IMR-90 (cell line): ENCODE results near the gene SIK2. TPM values are rescaled to one million over a fixed set of nuclear protein-coding genes. Genes with fewer than 3 reads are reported as not detected.

Experiments used
- ATAC-seq: fragments of 200-7000 bp; cut with Tn5 transposase; 2 replicates; pipeline ENCODE4 v1.9.1; 2020; ENCODE audit warnings: low read depth, mild to moderate bottlenecking, moderate library complexity
- BruUV-seq: library from RNA; stranded (reverse); fragments of 400-500 nt; replicated peaks from 2 replicates; lab custom pipeline; 2021; lab: Mats Ljungman, UMichigan
- CTCF ChIA-PET: fragments of 300-600 bp; formaldehyde crosslinking; extraction: SDS; loops from one replicate; lab custom pipeline; 2021; ENCODE audit warnings: antibody characterized with exemption; lab: Yijun Ruan, JAX
- POLR2A ChIA-PET: fragments of 300-600 bp; sonication (Branson Sonifier 250); formaldehyde crosslinking; loops from one replicate; lab custom pipeline; 2022; ENCODE audit warnings: antibody characterized with exemption; ENCODE audit not compliant: unreplicated experiment; lab: Charles Lee
- DNase-seq: peaks from one replicate; pipeline ENCODE4 v3.0.0; 2013
- H2AFZ ChIP-seq: replicated peaks from 2 replicates; pipeline ENCODE3; 2013; ENCODE audit warnings: low read length, mild to moderate bottlenecking; ENCODE audit not compliant: poor library complexity
- H2AK5ac ChIP-seq: 2 replicates; pipeline ENCODE4 v1.6.1; 2013; ENCODE audit warnings: low read depth, low read length, inconsistent platforms
- H2AK9ac ChIP-seq: replicated peaks from 2 replicates; pipeline ENCODE3; 2013; ENCODE audit warnings: mild to moderate bottlenecking, low read depth, low read length, moderate library complexity; ENCODE audit not compliant: poor library complexity
- H2BK120ac ChIP-seq: 2 replicates; pipeline ENCODE4 v1.6.1; 2013; ENCODE audit warnings: low read depth, low read length, inconsistent platforms
- H2BK15ac ChIP-seq: 3 replicates; pipeline ENCODE4 v1.6.1; 2013; ENCODE audit warnings: low read depth, low read length, inconsistent platforms
- H2BK20ac ChIP-seq: 2 replicates; pipeline ENCODE4 v1.6.1; 2013; ENCODE audit warnings: low read depth, mild to moderate bottlenecking, inconsistent platforms, low read length, moderate library complexity
- H2BK5ac ChIP-seq: 2 replicates; pipeline ENCODE4 v1.6.1; 2013; ENCODE audit warnings: mild to moderate bottlenecking, low read depth, low read length, inconsistent platforms; ENCODE audit not compliant: poor library complexity, severe bottlenecking
- H3K14ac ChIP-seq: replicated peaks from 2 replicates; pipeline ENCODE4 v1.6.1; 2013; ENCODE audit warnings: low read depth, low read length, inconsistent platforms
- H3K18ac ChIP-seq: 2 replicates; pipeline ENCODE4 v1.6.1; 2013; ENCODE audit warnings: low read depth, low read length, control low read depth
- H3K23ac ChIP-seq: 2 replicates; pipeline ENCODE4 v1.6.1; 2013; ENCODE audit warnings: low read depth, low read length, inconsistent platforms
- H3K27ac ChIP-seq: 2 replicates; pipeline ENCODE4 v1.5.1; 2013; ENCODE audit warnings: mild to moderate bottlenecking, control low read depth, low read length; ENCODE audit not compliant: insufficient read depth
- H3K27me3 ChIP-seq: 2 replicates; pipeline ENCODE4 v1.6.1; 2013; ENCODE audit warnings: low read length; ENCODE audit not compliant: control insufficient read depth, insufficient read depth
- H3K36me3 ChIP-seq: 2 replicates; pipeline ENCODE4 v1.6.1; 2013; ENCODE audit warnings: low read length, mixed read lengths; ENCODE audit not compliant: control insufficient read depth, insufficient read depth
- H3K4ac ChIP-seq: 2 replicates; pipeline ENCODE4 v1.6.1; 2013; ENCODE audit warnings: low read depth, low read length, inconsistent platforms
- H3K4me1 ChIP-seq: 2 replicates; pipeline ENCODE4 v1.6.1; 2013; ENCODE audit warnings: low read length, mixed read lengths; ENCODE audit not compliant: control insufficient read depth, insufficient read depth
- H3K4me2 ChIP-seq: 2 replicates; pipeline ENCODE4 v1.6.1; 2013; ENCODE audit warnings: low read depth, mild to moderate bottlenecking, control low read depth, low read length, moderate library complexity
- H3K4me3 ChIP-seq: 2 replicates; pipeline ENCODE4 v1.5.1; 2013; ENCODE audit warnings: low read depth, mild to moderate bottlenecking, control low read depth, low read length, moderate library complexity; ENCODE audit not compliant: insufficient read depth
- H3K56ac ChIP-seq: 2 replicates; pipeline ENCODE4 v1.6.1; 2013; ENCODE audit warnings: low read length, inconsistent platforms; ENCODE audit not compliant: insufficient read depth; ENCODE audit errors: extremely low read depth
- H3K79me1 ChIP-seq, 2 experiments: 2 replicates each; pipeline ENCODE4 v1.6.1; 2013; ENCODE audit warnings: low read length in 2 of 2, inconsistent platforms in 1 of 2, low read depth in 1 of 2
- H3K9ac ChIP-seq: 2 replicates; pipeline ENCODE4 v1.6.1; 2013; ENCODE audit warnings: low read depth, low read length, control low read depth
- H3K9me1 ChIP-seq: 2 replicates; pipeline ENCODE4 v1.6.1; 2013; ENCODE audit warnings: low read length, inconsistent platforms; ENCODE audit not compliant: insufficient read depth
- H3K9me3 ChIP-seq: 2 replicates; pipeline ENCODE4 v1.6.1; 2013; ENCODE audit warnings: low read length; ENCODE audit not compliant: control insufficient read depth, insufficient read depth
- H4K20me1 ChIP-seq: 2 replicates; pipeline ENCODE4 v1.6.1; 2013; ENCODE audit warnings: low read length, inconsistent platforms; ENCODE audit not compliant: insufficient read depth
- H4K5ac ChIP-seq: 2 replicates; pipeline ENCODE4 v1.6.1; 2013; ENCODE audit warnings: mild to moderate bottlenecking, low read depth, low read length, control low read depth
- H4K8ac ChIP-seq, 2 experiments: 2 replicates each; pipeline ENCODE4 v1.6.1; 2013; ENCODE audit warnings: low read depth in 2 of 2, low read length in 2 of 2, control low read depth in 1 of 2, inconsistent platforms in 1 of 2
- H4K91ac ChIP-seq: 2 replicates; pipeline ENCODE4 v1.6.1; 2013; ENCODE audit warnings: low read depth, low read length, inconsistent platforms; ENCODE audit not compliant: insufficient read depth
- BHLHE40 ChIP-seq: fragments of 150-350 bp; IDR thresholded peaks from 2 replicates; pipeline ENCODE4 v1.6.1; 2016; ENCODE audit warnings: mild to moderate bottlenecking, low read depth, low read length
- CEBPB ChIP-seq: IDR thresholded peaks from 2 replicates; pipeline ENCODE4 v1.6.1; 2012; ENCODE audit warnings: low read depth, low read length, improper control_type of control experiment
- CHD1 ChIP-seq: IDR thresholded peaks from 2 replicates; pipeline ENCODE4 v1.6.1; 2012; ENCODE audit warnings: low read depth, low read length, improper control_type of control experiment
- CTCF ChIP-seq: conservative IDR thresholded peaks from 2 replicates; pipeline ENCODE4 v1.5.1; 2012; ENCODE audit warnings: mild to moderate bottlenecking, low read depth, low read length, improper control_type of control experiment
- MAFK ChIP-seq: IDR thresholded peaks from 2 replicates; pipeline ENCODE4 v1.6.1; 2012; ENCODE audit warnings: low read depth, low read length, improper control_type of control experiment
- MAZ ChIP-seq: IDR thresholded peaks from 2 replicates; pipeline ENCODE4 v1.6.1; 2012; ENCODE audit warnings: low read depth, mild to moderate bottlenecking, low read length, improper control_type of control experiment, moderate library complexity, borderline replicate concordance
- MXI1 ChIP-seq: IDR thresholded peaks from 2 replicates; pipeline ENCODE4 v1.6.1; 2012; ENCODE audit warnings: low read depth, mild to moderate bottlenecking, low read length, moderate library complexity, borderline replicate concordance
- RAD21 ChIP-seq: IDR thresholded peaks from 2 replicates; pipeline ENCODE4 v1.6.1; 2012; ENCODE audit warnings: low read length, improper control_type of control experiment
- RCOR1 ChIP-seq: IDR thresholded peaks from 2 replicates; pipeline ENCODE4 v1.6.1; 2012; ENCODE audit warnings: mild to moderate bottlenecking, low read length, improper control_type of control experiment; ENCODE audit not compliant: insufficient replicate concordance
- RFX5 ChIP-seq: IDR thresholded peaks from 2 replicates; pipeline ENCODE4 v1.8.0; 2012; ENCODE audit warnings: low read depth, mild to moderate bottlenecking, low read length, moderate library complexity
- SMC3 ChIP-seq: fragments of 150-350 bp; IDR thresholded peaks from 2 replicates; pipeline ENCODE4 v1.6.1; 2016; ENCODE audit warnings: low read depth, mild to moderate bottlenecking, antibody characterized with exemption, low read length, moderate library complexity
- WGBS, 2 experiments: methylation state at CpG; one replicate each; pipeline versions ENCODE4 v1.1.5 to v1.1.7; 2013; ENCODE audit warnings: missing lambda C conversion rate in 2 of 2; ENCODE audit not compliant: insufficient read length in 1 of 2; ENCODE audit errors: extremely low coverage in 2 of 2; 5-methylcytosine and 5-hydroxymethylcytosine counted together
- dilution Hi-C: fragments of 300-500 bp; cut with HindIII; formaldehyde crosslinking; loops from one replicate; pipeline ENCODE4 v1.14.3; 2018; ENCODE audit warnings: low sequenced_read_pairs; ENCODE audit not compliant: unreplicated experiment
- in situ Hi-C: fragments of 300-500 bp; cut with MboI; formaldehyde crosslinking; loops from 3 replicates; pipeline ENCODE4 v1.14.3; 2019; ENCODE audit warnings: low sequenced_read_pairs, inconsistent platforms, mixed read lengths
- intact Hi-C: fragments of 100-400 bp; cut with micrococcal nuclease; formaldehyde crosslinking; loops from 2 replicates; pipeline ENCODE4 v1.10.0; 2022
- polyA plus RNA-seq, 3 experiments: library from polyadenylated mRNA; depleted of rRNA; stranded (reverse); fragments of >200 nt; gene quantifications; 2 replicates each; pipeline ENCODE4 v1.2.3, GENCODE V29; 2012; ENCODE audit warnings: low replicate concordance in 1 of 3
- total RNA-seq: library from RNA; depleted of rRNA; stranded (reverse); fragments of >200 nt; gene quantifications from 2 replicates; pipeline ENCODE4 v1.2.3, GENCODE V29; 2012

SIK2 gene
- total and polyA plus RNA-seq, 2 of the 4 experiments (the other 2 are of a cell fraction), result 7.9 to 10.4 TPM

GRCh38 chr11:111777094-111778046 is 175.1 kb downstream of the SIK2 start (continued):
- no peak for TF ChIP-seq MAFK
- TF ChIP-seq CHD1, result no peak
- TF ChIP-seq RCOR1, result no peak

GRCh38 chr11:111778047-111778558 is 175.9 kb downstream of the SIK2 start:
- Histone ChIP-seq H4K91ac (no peak overlapping the region), H4K5ac (no peak overlapping the region), H3K9me3 (no peaks in the 10 kb centered on the region), H3K79me1 (no peaks in the 10 kb centered on the region), H3K4ac (no peak overlapping the region), H3K4me3 (no peak overlapping the region), H3K36me3 (no peaks in the 10 kb centered on the region), H2BK5ac (no peak overlapping the region), H3K9me1 (peaks cover 3% of the 10 kb centered on the region; the same call in 1 of the 2 replicates), H4K20me1 (no peaks in the 10 kb centered on the region), H3K9ac (no peak overlapping the region), H2AK5ac (no peak overlapping the region), H3K56ac (no peak overlapping the region), H2AFZ (no peak overlapping the region), H2BK20ac (no peak overlapping the region), H3K23ac (no peak overlapping the region; the same call in 1 of the 2 replicates), H4K8ac (no peak overlapping the region), H3K4me2 (no peak overlapping the region), H3K18ac (no peak overlapping the region), H3K27me3 (no peaks in the 10 kb centered on the region), H3K27ac (no peak overlapping the region), H2BK120ac (no peak overlapping the region), H3K14ac (no peak overlapping the region), H3K4me1 (peaks cover 4% of the 10 kb centered on the region), H2AK9ac (no peak overlapping the region), H2BK15ac (peak overlapping the region; percentile 9; the same call in 1 of the 3 replicates)
- POLR2A ChIA-PET, result interaction anchor here (0.6 kb wide), 1 partner anchor 134 kb away, joined by 3 read pairs; no protein-coding TSS in a partner anchor
- intact Hi-C loops, result loop anchor here (5.0 kb wide), 2 partner anchors 81 to 326 kb away; no protein-coding TSS in a partner anchor
- no TSS peak for BruUV-seq
- DNase-seq (no peak), ATAC-seq (no peak)
- in situ Hi-C loops, result loop anchor here (5.0 to 10.0 kb wide), 3 partner anchors 176 to 493 kb away; partner anchors contain the start of gene SIK2
- TF ChIP-seq MAFK (no peak), MAZ (no peak), CEBPB (no peak), RFX5 (no peak), RAD21 (no peak), RCOR1 (no peak), SMC3 (no peak), BHLHE40 (no peak), MXI1 (no peak), CTCF (no peak)
- dilution Hi-C loops, result no loop called here
- CTCF ChIA-PET, result interaction anchor here (0.6 to 1.8 kb wide), 3 partner anchors 45 to 348 kb away, joined by 3 to 13 read pairs (median 3); no protein-coding TSS in a partner anchor
- WGBS, 2 experiments, result no CpG with 5 or more reads among the region's 3 CpGs
